Neural progenitor cell (in vitro differentiated cells): ENCODE data around the gene GAS2L1.

Experiments used
- EZH2 ChIP-seq: fragments of 200-600 bp; sonication (generic); IDR thresholded peaks from 2 replicates; pipeline ENCODE4 v1.6.1; 2017; ENCODE audit warnings: antibody characterized with exemption, mild to moderate bottlenecking, moderate library complexity
- EZH2phosphoT487 ChIP-seq: fragments of 200-600 bp; sonication (generic); IDR thresholded peaks from 2 replicates; pipeline ENCODE4 v1.6.1; 2017; ENCODE audit warnings: antibody characterized with exemption
- TF ChIP-seq, protein P1 (sequence below): fragments of 200-600 bp; sonication (generic); IDR thresholded peaks from 2 replicates; pipeline ENCODE4 v1.5.1; 2017; ENCODE audit warnings: antibody characterized with exemption, mild to moderate bottlenecking

- TF ChIP-seq, protein P1, sequence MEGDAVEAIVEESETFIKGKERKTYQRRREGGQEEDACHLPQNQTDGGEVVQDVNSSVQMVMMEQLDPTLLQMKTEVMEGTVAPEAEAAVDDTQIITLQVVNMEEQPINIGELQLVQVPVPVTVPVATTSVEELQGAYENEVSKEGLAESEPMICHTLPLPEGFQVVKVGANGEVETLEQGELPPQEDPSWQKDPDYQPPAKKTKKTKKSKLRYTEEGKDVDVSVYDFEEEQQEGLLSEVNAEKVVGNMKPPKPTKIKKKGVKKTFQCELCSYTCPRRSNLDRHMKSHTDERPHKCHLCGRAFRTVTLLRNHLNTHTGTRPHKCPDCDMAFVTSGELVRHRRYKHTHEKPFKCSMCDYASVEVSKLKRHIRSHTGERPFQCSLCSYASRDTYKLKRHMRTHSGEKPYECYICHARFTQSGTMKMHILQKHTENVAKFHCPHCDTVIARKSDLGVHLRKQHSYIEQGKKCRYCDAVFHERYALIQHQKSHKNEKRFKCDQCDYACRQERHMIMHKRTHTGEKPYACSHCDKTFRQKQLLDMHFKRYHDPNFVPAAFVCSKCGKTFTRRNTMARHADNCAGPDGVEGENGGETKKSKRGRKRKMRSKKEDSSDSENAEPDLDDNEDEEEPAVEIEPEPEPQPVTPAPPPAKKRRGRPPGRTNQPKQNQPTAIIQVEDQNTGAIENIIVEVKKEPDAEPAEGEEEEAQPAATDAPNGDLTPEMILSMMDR: no peak
- no peak for TF ChIP-seq EZH2
- TF ChIP-seq EZH2phosphoT487: no peak
These were observed 39.0 kb upstream of the GAS2L1 start for GRCh38 chr22:29267462-29267857.
